Measurements from ENCODE around the gene GFPT2.

- no peak for TF ChIP-seq ZNF585B (tag by site-specific recombination; IDR thresholded peaks at IDR 0.05)
- TF ChIP-seq CTCF (tag by site-specific recombination; IDR thresholded peaks at IDR 0.05): no peak
- no peak for TF ChIP-seq ZBTB26 (tag by site-specific recombination; optimal IDR thresholded peaks at IDR 0.05)
- no peak for TF ChIP-seq PRDM2 (tag by site-specific recombination; IDR thresholded peaks at IDR 0.05; ENCODE audit: borderline replicate concordance)
- no peak for TF ChIP-seq ZSCAN30 (tag by site-specific recombination; IDR thresholded peaks at IDR 0.05)
These were observed 20.7 kb upstream of the GFPT2 start for GRCh38 chr5:180373870-180374269.

Data from HEK293 (cell line).